GM18507 (cell line): ENCODE results near the gene CACNA1D.

Experiments
- DNase-seq: peaks from one replicate; pipeline ENCODE4 v3.0.0; 2011; ENCODE audit warnings: low read depth; ENCODE audit not compliant: insufficient read length; ENCODE audit errors: extremely low spot score
- FAIRE-seq: peaks from 2 replicates; lab custom pipeline; 2011; peaks lifted over from hg19 to GRCh38; lab: Jason Lieb, UNC

Gene CACNA1D

GRCh38 chr3:53806182-53807116, 312.0 kb downstream of the CACNA1D start:
- FAIRE-seq: peak; percentile 89
- peak; percentile 29 for DNase-seq

GRCh38 chr3:53807117-53807810, 312.9 kb downstream of the CACNA1D start:
- FAIRE-seq: peak; percentile 15
- no peak for DNase-seq

GRCh38 chr3:53808496-53808895, 314.1 kb downstream of the CACNA1D start:
- FAIRE-seq (no peak), DNase-seq (no peak)

- FAIRE-seq: no peak
These were observed 314.9 kb downstream of the CACNA1D start for GRCh38 chr3:53809267-53809666.

GRCh38 chr3:53809764-53810400, 315.5 kb downstream of the CACNA1D start:
- FAIRE-seq: no peak

More at GRCh38 chr3:53809267-53809666, 314.9 kb downstream of the CACNA1D start:
- DNase-seq: no peak

GRCh38 chr3:53811143-53811927, 316.9 kb downstream of the CACNA1D start:
- DNase-seq (no peak), FAIRE-seq (no peak)

More at GRCh38 chr3:53809764-53810400, 315.5 kb downstream of the CACNA1D start:
- DNase-seq: no peak

GRCh38 chr3:53812434-53812833, 318.0 kb downstream of the CACNA1D start:
- DNase-seq (no peak), FAIRE-seq (no peak)

GRCh38 chr3:53813229-53813628, 318.8 kb downstream of the CACNA1D start:
- DNase-seq: no peak
- FAIRE-seq: no peak

- DNase-seq (no peak), FAIRE-seq (no peak)
These were observed 319.5 kb downstream of the CACNA1D start for GRCh38 chr3:53813876-53814275.

- FAIRE-seq (no peak), DNase-seq (no peak)
These were observed 320.7 kb downstream of the CACNA1D start for GRCh38 chr3:53815067-53815466.

- FAIRE-seq (no peak), DNase-seq (no peak)
These were observed 321.2 kb downstream of the CACNA1D start for GRCh38 chr3:53815651-53816050.

- no peak for FAIRE-seq
- DNase-seq: no peak
These were observed 322.0 kb downstream of the CACNA1D start for GRCh38 chr3:53816425-53816824.

- DNase-seq (no peak), FAIRE-seq (no peak)
These were observed 322.8 kb downstream of the CACNA1D start for GRCh38 chr3:53817211-53817610.

- no peak for DNase-seq
- FAIRE-seq: no peak
These were observed 323.4 kb downstream of the CACNA1D start for GRCh38 chr3:53817809-53818208.

- FAIRE-seq (no peak), DNase-seq (no peak)
These were observed 324.1 kb downstream of the CACNA1D start for GRCh38 chr3:53818221-53819162.

- DNase-seq (no peak), FAIRE-seq (no peak)
These were observed 324.9 kb downstream of the CACNA1D start for GRCh38 chr3:53819163-53819868.

- no peak for FAIRE-seq
- DNase-seq: no peak
These were observed 325.7 kb downstream of the CACNA1D start for GRCh38 chr3:53820084-53820483.
